ENCODE measurements around the gene ANXA5. TPM values are rescaled to one million over a fixed set of nuclear protein-coding genes. Genes with fewer than 3 reads are reported as not detected.

ANXA5 gene
- total and polyA plus RNA-seq, 2 of the 4 experiments (the other 2 are of a cell fraction), result 780 to 1,448 TPM

- TF ChIP-seq RAD21 (IDR thresholded peaks at IDR 0.05; ENCODE audit: low read length) (peak; percentile 67), CHD1 (IDR thresholded peaks at IDR 0.05; ENCODE audit: low read depth, low read length) (peak; percentile 30), ELK1 (IDR thresholded peaks at IDR 0.05; ENCODE audit: borderline replicate concordance, low read depth, low read length) (no peak), NFE2L2 (IDR thresholded peaks at IDR 0.05; ENCODE audit: low read depth, low read length) (0 out of 2 replicates have a peak, but pooled peaks have one; percentile 9)
These were observed at the start of gene ANXA5 (continued) for GRCh38 chr4:121696581-121697461.
